H1 (cell line): Measurements from ENCODE around the gene TEKT3.

Experiments
- ASH2L ChIP-seq: fragments of 200-600, 300-600 bp; sonication (generic); IDR thresholded peaks from one replicate; pipeline ENCODE4 v1.7.1; 2017; ENCODE audit warnings: low read length
- ATF2 ChIP-seq: IDR thresholded peaks from 2 replicates; pipeline ENCODE4 v1.6.1; 2012; ENCODE audit warnings: low read length, inconsistent platforms
- CTCF ChIP-seq, 3 experiments: IDR thresholded peaks; 1 replicate in 2 of 3; 2 replicates in 1 of 3; pipeline versions ENCODE4 v1.5.1 to v1.6.1; 2011; ENCODE audit warnings: low read length in 3 of 3, mild to moderate bottlenecking in 3 of 3, inconsistent platforms in 2 of 3, low read depth in 1 of 3, moderate library complexity in 1 of 3; ENCODE audit not compliant: insufficient read depth in 1 of 3; ENCODE audit errors: control extremely low read depth in 1 of 3
- HDAC6 ChIP-seq: IDR thresholded peaks from one replicate; pipeline ENCODE4 v1.7.1; 2012; ENCODE audit warnings: low read depth, mild to moderate bottlenecking, inconsistent platforms, low read length, moderate library complexity

- TF ChIP-seq HDAC6: no peak
- no peak for TF ChIP-seq ASH2L
- TF ChIP-seq ATF2: no peak
- TF ChIP-seq CTCF (IDR thresholded peaks at IDR 0.05; ENCODE audit: control extremely low read depth in 1 of 3, insufficient read depth in 1 of 3, low read depth in 1 of 3, low read length in 3 of 3): no peak
Measured at GRCh38 chr17:15270628-15271381, 70.6 kb downstream of the TEKT3 start.
